BJ (cell line): ENCODE results near the gene TMPRSS2. TPM values are rescaled to one million over a fixed set of nuclear protein-coding genes. Genes with fewer than 3 reads are reported as not detected.

Experiments used
- CTCF ChIA-PET: fragments of 350-600 bp; formaldehyde crosslinking; extraction: SDS; loops from one replicate; lab custom pipeline; 2021; ENCODE audit warnings: antibody characterized with exemption, inconsistent platforms; lab: Yijun Ruan, JAX
- POLR2A ChIA-PET: fragments of 300-600 bp; sonication (Branson Sonifier 250); formaldehyde crosslinking; extraction: SDS; loops from one replicate; lab custom pipeline; 2021; ENCODE audit warnings: antibody characterized with exemption; lab: Charles Lee
- DNase-seq: peaks from one replicate; pipeline ENCODE4 v3.0.0-alpha.2; 2011; ENCODE audit warnings: low read depth
- H3K27me3 ChIP-seq: 2 replicates; pipeline ENCODE4 v1.6.0; 2011; ENCODE audit warnings: low read length; ENCODE audit not compliant: control insufficient read depth, insufficient read depth
- H3K36me3 ChIP-seq: 2 replicates; pipeline ENCODE4 v1.5.1; 2011; ENCODE audit warnings: low read length; ENCODE audit not compliant: control insufficient read depth, insufficient read depth
- H3K4me3 ChIP-seq: 2 replicates; pipeline ENCODE4 v1.5.1; 2011; ENCODE audit warnings: low read depth, mild to moderate bottlenecking, control low read depth, low read length
- CTCF ChIP-seq: IDR thresholded peaks from 2 replicates; pipeline ENCODE4 v1.5.1; 2011; ENCODE audit warnings: low read depth, mild to moderate bottlenecking, control low read depth, inconsistent platforms, low read length, moderate library complexity; ENCODE audit not compliant: insufficient read depth
- polyA plus RNA-seq: library from polyadenylated mRNA; depleted of rRNA; stranded (reverse); fragments of >200 nt; gene quantifications from 2 replicates; pipeline ENCODE4 v1.2.3, GENCODE V29; 2011

The TMPRSS2 gene
- polyA plus RNA-seq, 1 experiment: not detected

GRCh38 chr21:41447356-41447755 is 60.6 kb downstream of the TMPRSS2 start:
- ChIA-PET POLR2A (no interaction called here), CTCF (interaction anchor here (1.1 kb wide), 1 partner anchor 8 kb away, joined by 5 read pairs; no protein-coding TSS in a partner anchor)
- no peak for DNase-seq
- no peaks in the 10 kb centered on the region for H3K27me3 ChIP-seq
- TF ChIP-seq CTCF: no peak
- H3K4me3 ChIP-seq: no peak overlapping the region
- H3K36me3 ChIP-seq: no peaks in the 10 kb centered on the region

DNA sequence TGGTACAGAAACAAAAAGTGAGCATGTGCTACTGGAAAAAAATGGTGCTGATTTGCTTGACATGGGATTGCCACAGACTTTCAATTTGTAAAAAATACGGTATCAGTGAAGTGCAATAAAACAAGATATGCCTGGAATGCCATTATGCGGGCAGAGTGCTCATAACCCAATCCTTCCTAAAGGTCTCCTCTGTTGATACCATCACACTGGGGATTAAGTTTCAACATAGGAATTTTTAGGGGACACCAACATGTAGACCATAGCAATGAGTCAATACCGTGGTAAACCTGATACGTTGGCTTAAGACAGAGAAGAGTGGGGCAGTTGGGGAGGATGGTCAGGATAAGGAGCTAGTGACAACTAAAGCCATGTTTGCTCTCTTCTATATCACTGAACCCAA is 61.4 kb downstream of the TMPRSS2 start:
- ChIA-PET CTCF (interaction anchor here (1.1 kb wide), 1 partner anchor 9 kb away, joined by 5 read pairs; no protein-coding TSS in a partner anchor), POLR2A (no interaction called here)
- no peaks in the 10 kb centered on the region for H3K36me3 ChIP-seq
- H3K27me3 ChIP-seq: no peaks in the 10 kb centered on the region
- no peak for TF ChIP-seq CTCF
- peak; percentile 56 for DNase-seq
- no peak overlapping the region for H3K4me3 ChIP-seq

- H3K27me3 ChIP-seq: no peaks in the 10 kb centered on the region
- H3K36me3 ChIP-seq: no peaks in the 10 kb centered on the region
- CTCF ChIA-PET: interaction anchor here (0.9 to 2.4 kb wide), 2 partner anchors 119 to 162 kb away, joined by 3 to 7 read pairs; no protein-coding TSS in a partner anchor
- POLR2A ChIA-PET: no interaction called here
- TF ChIP-seq CTCF: no peak
- H3K4me3 ChIP-seq: no peak overlapping the region
- DNase-seq: no peak
Observed at GRCh38 chr21:41445465-41445862, 62.5 kb downstream of the TMPRSS2 start.

DNA sequence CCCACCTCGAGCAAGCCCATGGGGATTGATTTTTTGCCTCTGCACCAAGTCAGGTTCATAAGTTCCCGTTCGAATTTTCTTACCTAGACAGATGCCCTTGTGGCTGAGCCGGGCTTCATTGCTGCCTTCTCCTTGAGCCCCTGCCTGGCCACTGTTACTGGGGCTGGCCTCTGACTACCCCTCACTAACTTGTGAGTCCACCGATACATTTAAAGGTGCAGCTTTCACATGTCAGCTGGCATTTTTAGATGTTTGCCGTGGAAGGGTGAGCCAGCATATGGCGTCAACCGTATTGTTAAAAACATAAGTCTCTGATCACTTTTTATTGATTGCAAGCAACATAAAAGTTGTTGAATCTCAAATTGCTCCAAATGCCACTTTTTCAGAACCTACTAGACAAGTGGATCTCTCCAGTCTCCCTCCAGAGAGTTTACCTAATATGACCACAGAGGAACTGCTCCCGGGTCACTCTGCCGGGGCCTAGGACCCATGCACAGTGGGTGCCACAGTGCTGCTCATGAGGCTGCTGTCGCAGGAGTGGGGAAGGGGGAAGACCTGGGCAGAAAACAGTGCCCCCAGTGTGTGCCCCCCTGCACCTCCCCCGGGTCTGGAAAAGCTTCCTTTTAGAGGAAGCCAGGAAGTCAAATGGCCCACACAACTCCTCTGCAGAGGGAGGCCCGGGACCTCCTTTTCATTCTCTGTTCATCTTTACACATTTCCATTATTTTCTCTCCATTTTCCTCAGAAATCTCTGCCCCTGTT is 63.1 kb downstream of the TMPRSS2 start:
- no peak for TF ChIP-seq CTCF
- Histone ChIP-seq H3K36me3 (no peaks in the 10 kb centered on the region), H3K27me3 (no peaks in the 10 kb centered on the region), H3K4me3 (no peak overlapping the region)
- DNase-seq: no peak
- CTCF ChIA-PET: interaction anchor here (0.9 to 2.4 kb wide), 2 partner anchors 120 to 161 kb away, joined by 3 to 7 read pairs; no protein-coding TSS in a partner anchor
- POLR2A ChIA-PET: no interaction called here

DNA sequence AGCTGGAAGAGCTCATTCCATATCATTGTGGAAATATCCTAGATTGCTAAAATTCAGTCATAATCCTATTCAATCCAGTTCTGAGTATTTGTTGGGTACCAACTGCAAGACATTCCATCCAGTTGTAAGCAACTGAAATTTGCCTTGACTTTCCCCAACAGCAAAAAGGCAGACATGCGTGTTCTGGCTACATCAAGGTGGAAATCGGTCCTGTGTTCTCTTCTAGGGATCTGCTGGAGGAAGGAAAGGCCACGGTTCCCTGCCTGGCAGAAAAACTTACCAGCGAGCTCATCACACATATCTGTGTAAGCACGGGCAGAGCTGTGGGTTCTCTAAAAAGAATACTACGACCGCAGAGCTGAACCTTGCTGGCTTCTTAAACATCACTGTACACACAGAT is 64.4 kb downstream of the TMPRSS2 start:
- Histone ChIP-seq H3K36me3 (no peaks in the 10 kb centered on the region), H3K4me3 (no peak overlapping the region), H3K27me3 (no peaks in the 10 kb centered on the region)
- ChIA-PET CTCF (interaction anchor here (2.4 kb wide), 1 partner anchor 160 kb away, joined by 7 read pairs; no protein-coding TSS in a partner anchor), POLR2A (no interaction called here)
- no peak for DNase-seq
- no peak for TF ChIP-seq CTCF
